OCI-LY1 (cell line): ENCODE results near the gene FGF14.

ENCODE experiments used
- H2AFZ ChIP-seq: fragments of 200-600 bp; sonication (generic), shearing (Covaris generic); 2 replicates; pipeline ENCODE4 v1.6.0; 2014; ENCODE audit warnings: antibody characterized with exemption, mild to moderate bottlenecking, low read length
- H3F3A ChIP-seq: fragments of 200-600 bp; sonication (generic), shearing (Covaris generic); 2 replicates; pipeline ENCODE4 v1.6.0; 2014; ENCODE audit warnings: mild to moderate bottlenecking, antibody characterized with exemption, low read length, moderate library complexity; ENCODE audit not compliant: insufficient read depth
- H3K27ac ChIP-seq: fragments of 200-600 bp; sonication (generic); 2 replicates; pipeline ENCODE4 v1.5.1; 2014; ENCODE audit warnings: low read length, mixed run types, mild to moderate bottlenecking, low read depth; ENCODE audit not compliant: poor library complexity, severe bottlenecking
- H3K27me3 ChIP-seq: fragments of 200-600 bp; sonication (generic); 2 replicates; pipeline ENCODE4 v1.6.0; 2014; ENCODE audit warnings: antibody characterized with exemption, mild to moderate bottlenecking, low read length, moderate library complexity; ENCODE audit not compliant: insufficient read depth
- H3K36me3 ChIP-seq: fragments of 200-600 bp; sonication (generic); 2 replicates; pipeline ENCODE4 v1.6.1; 2014; ENCODE audit warnings: mild to moderate bottlenecking, antibody characterized with exemption, low read length, moderate library complexity, mixed read lengths; ENCODE audit not compliant: insufficient read depth
- H3K4me1 ChIP-seq: fragments of 200-600 bp; sonication (generic); 2 replicates; pipeline ENCODE4 v1.5.1; 2014; ENCODE audit warnings: mild to moderate bottlenecking, low read length, moderate library complexity; ENCODE audit not compliant: insufficient read depth, severe bottlenecking
- H3K4me2 ChIP-seq: fragments of 200-600 bp; sonication (generic), shearing (Covaris generic); 2 replicates; pipeline ENCODE4 v1.6.1; 2014; ENCODE audit warnings: low read length
- H3K4me3 ChIP-seq: fragments of 200-600 bp; sonication (generic); 2 replicates; pipeline ENCODE4 v1.5.1; 2014; ENCODE audit warnings: low read length, low read depth, mild to moderate bottlenecking, mixed read lengths; ENCODE audit not compliant: poor library complexity, severe bottlenecking
- H3K79me2 ChIP-seq: fragments of 200-600 bp; shearing (Covaris generic); 2 replicates; pipeline ENCODE4 v1.6.1; 2016; ENCODE audit warnings: mixed run types, low read length, mixed read lengths; ENCODE audit not compliant: insufficient read depth
- H3K9ac ChIP-seq: fragments of 200-600 bp; sonication (generic), shearing (Covaris generic); 2 replicates; pipeline ENCODE4 v1.6.1; 2014; ENCODE audit warnings: mild to moderate bottlenecking, low read length, mixed read lengths
- H3K9me2 ChIP-seq: fragments of 200-600 bp; sonication (generic), shearing (Covaris generic); 2 replicates; pipeline ENCODE4 v1.6.1; 2014; ENCODE audit warnings: low read depth, mild to moderate bottlenecking, low read length, mixed read lengths
- H3K9me3 ChIP-seq: fragments of 200-600 bp; shearing (Covaris generic); 2 replicates; pipeline ENCODE4 v1.6.1; 2014; ENCODE audit warnings: low read length, mixed read lengths
- H4K20me1 ChIP-seq: fragments of 200-600 bp; sonication (generic), shearing (Covaris generic); 2 replicates; pipeline ENCODE4 v1.6.0; 2016; ENCODE audit warnings: mild to moderate bottlenecking, low read length; ENCODE audit not compliant: insufficient read depth
- EZH2 ChIP-seq: fragments of 200-600 bp; sonication (generic), shearing (Covaris generic); IDR thresholded peaks from 2 replicates; pipeline ENCODE4 v1.8.0; 2017; ENCODE audit warnings: borderline replicate concordance, mixed run types, mild to moderate bottlenecking, antibody characterized with exemption, low read length, moderate library complexity, mixed read lengths
- TF ChIP-seq, protein P1 (sequence below): fragments of 200-600 bp; sonication (generic), shearing (Covaris generic); IDR thresholded peaks from 2 replicates; pipeline ENCODE4 v1.5.1; 2017; ENCODE audit warnings: mild to moderate bottlenecking, antibody characterized with exemption, low read length, moderate library complexity, mixed read lengths

FGF14 gene

DNA sequence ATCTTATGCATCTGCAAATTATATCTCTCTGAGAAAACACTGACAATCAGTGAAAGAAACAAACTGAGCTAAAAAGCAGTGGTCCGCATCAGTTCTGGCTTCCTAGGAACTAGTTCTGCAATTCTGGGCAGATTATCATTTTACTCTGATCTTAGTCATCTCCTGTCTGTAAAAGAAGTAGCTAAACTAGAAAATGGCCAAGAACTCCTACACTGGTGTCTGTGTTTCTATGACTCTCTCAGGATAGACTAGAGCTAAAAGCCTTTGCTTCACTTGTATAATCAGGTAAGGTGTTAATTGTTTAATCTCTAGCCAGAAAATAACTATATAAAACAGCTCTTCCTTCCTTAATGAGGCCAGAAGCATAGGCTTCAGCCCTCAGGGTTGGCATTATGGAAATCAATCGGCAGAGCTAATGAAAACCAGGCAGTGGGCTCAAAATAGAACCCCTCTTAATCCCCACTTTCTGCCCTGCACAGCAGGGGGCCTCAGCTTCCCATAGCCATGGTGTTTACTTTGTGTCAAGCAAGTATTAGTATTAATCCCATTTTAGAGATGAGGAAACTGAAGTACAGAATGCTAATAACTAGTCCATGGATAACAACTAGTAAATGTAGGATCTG lies 459.2 kb downstream of the FGF14 start:
- H3K27me3 ChIP-seq = no peaks in the 10 kb centered on the region
- no peak overlapping the region for H3K9ac ChIP-seq
- no peaks in the 10 kb centered on the region for H3F3A ChIP-seq
- no peaks in the 10 kb centered on the region for H3K36me3 ChIP-seq
- no peaks in the 10 kb centered on the region for H3K9me2 ChIP-seq
- H3K9me3 ChIP-seq = no peaks in the 10 kb centered on the region
- no peaks in the 10 kb centered on the region for H3K4me1 ChIP-seq
- TF ChIP-seq, protein P1, sequence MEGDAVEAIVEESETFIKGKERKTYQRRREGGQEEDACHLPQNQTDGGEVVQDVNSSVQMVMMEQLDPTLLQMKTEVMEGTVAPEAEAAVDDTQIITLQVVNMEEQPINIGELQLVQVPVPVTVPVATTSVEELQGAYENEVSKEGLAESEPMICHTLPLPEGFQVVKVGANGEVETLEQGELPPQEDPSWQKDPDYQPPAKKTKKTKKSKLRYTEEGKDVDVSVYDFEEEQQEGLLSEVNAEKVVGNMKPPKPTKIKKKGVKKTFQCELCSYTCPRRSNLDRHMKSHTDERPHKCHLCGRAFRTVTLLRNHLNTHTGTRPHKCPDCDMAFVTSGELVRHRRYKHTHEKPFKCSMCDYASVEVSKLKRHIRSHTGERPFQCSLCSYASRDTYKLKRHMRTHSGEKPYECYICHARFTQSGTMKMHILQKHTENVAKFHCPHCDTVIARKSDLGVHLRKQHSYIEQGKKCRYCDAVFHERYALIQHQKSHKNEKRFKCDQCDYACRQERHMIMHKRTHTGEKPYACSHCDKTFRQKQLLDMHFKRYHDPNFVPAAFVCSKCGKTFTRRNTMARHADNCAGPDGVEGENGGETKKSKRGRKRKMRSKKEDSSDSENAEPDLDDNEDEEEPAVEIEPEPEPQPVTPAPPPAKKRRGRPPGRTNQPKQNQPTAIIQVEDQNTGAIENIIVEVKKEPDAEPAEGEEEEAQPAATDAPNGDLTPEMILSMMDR = peak; percentile 32; the same call in 1 of the 2 replicates
- TF ChIP-seq EZH2 = no peak
- H4K20me1 ChIP-seq = no peaks in the 10 kb centered on the region
- H3K27ac ChIP-seq = no peak overlapping the region
- no peak overlapping the region for H3K4me3 ChIP-seq
- H3K79me2 ChIP-seq = no peaks in the 10 kb centered on the region
- no peak overlapping the region for H2AFZ ChIP-seq
- no peak overlapping the region for H3K4me2 ChIP-seq

DNA sequence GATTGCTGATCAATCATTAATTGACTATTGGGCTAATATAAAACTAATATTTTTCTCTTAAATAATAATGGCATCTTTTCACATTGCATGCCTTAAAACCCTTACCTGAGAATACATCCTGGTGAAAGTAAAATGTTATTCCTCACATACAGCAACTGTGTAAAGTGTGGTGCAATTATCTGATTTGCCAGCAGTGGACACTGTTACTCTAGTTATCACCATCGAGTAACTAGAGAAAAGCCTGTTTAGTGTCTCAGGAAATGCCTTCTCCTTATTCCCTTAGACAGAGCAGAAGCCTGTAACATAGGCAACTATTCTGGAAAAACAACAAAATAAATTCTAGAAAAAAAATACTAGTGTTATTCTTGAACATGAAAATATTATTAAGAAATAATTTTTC lies 459.8 kb downstream of the FGF14 start:
- no peaks in the 10 kb centered on the region for H3K36me3 ChIP-seq
- H3K9me2 ChIP-seq = no peaks in the 10 kb centered on the region
- H3K4me3 ChIP-seq = no peak overlapping the region
- no peaks in the 10 kb centered on the region for H3K9me3 ChIP-seq
- no peaks in the 10 kb centered on the region for H3K27me3 ChIP-seq
- H3F3A ChIP-seq = no peaks in the 10 kb centered on the region
- TF ChIP-seq, protein P1 = peak; percentile 68
- no peak for TF ChIP-seq EZH2
- H3K4me2 ChIP-seq = no peak overlapping the region
- no peaks in the 10 kb centered on the region for H4K20me1 ChIP-seq
- no peaks in the 10 kb centered on the region for H3K4me1 ChIP-seq
- no peak overlapping the region for H3K27ac ChIP-seq
- no peaks in the 10 kb centered on the region for H3K79me2 ChIP-seq
- no peak overlapping the region for H2AFZ ChIP-seq
- no peak overlapping the region for H3K9ac ChIP-seq

DNA sequence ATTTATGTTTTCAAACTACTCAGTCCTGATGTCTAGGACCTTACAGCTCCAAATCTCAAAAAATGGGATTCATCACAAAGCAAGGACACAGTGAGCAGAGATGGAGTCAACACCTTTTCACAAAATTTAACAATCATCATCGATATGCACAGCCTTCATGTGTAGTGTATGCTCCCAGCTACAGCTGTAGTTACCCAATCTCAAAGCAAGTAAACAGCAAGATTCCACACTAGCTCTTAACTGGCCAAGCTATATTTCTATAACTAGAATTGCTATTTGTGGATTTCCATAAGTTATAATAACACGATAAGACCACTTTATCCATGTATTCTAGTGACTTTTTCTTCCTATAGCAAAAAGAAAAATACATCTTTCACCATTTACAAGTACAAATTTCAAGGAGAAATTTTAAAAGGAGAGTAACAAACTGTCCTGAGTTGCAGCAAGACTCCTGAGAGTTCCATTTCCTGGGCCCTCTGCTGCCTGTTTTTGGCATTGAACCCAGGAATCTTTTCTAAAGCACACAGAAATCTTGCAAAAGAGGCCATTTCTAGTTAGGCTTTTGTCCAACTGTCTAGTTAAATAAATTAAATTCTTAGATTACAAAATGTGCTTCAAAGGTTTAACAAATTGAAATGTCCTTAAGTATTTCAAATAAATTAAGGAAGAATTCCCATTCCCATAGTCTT lies 460.6 kb downstream of the FGF14 start:
- H3K9me3 ChIP-seq = no peaks in the 10 kb centered on the region
- no peak overlapping the region for H3K9ac ChIP-seq
- no peak overlapping the region for H3K27ac ChIP-seq
- H3K4me2 ChIP-seq = no peak overlapping the region
- H3K27me3 ChIP-seq = no peaks in the 10 kb centered on the region
- H3K4me3 ChIP-seq = no peak overlapping the region
- no peaks in the 10 kb centered on the region for H3F3A ChIP-seq
- no peaks in the 10 kb centered on the region for H3K36me3 ChIP-seq
- H2AFZ ChIP-seq = no peak overlapping the region
- H3K79me2 ChIP-seq = no peaks in the 10 kb centered on the region
- TF ChIP-seq, protein P1 = no peak; the same call in 1 of the 2 replicates
- no peak for TF ChIP-seq EZH2
- H4K20me1 ChIP-seq = no peaks in the 10 kb centered on the region
- no peaks in the 10 kb centered on the region for H3K9me2 ChIP-seq
- H3K4me1 ChIP-seq = no peaks in the 10 kb centered on the region
